GM20000 (cell line): Measurements from ENCODE around the gene MCOLN1.

ENCODE experiments used
- DNase-seq: peaks from one replicate; pipeline ENCODE4 v3.0.0; 2012; ENCODE audit warnings: low spot score
- TF ChIP-seq, protein P1 (sequence below): IDR thresholded peaks from 2 replicates; pipeline ENCODE4 v1.5.1; 2012; ENCODE audit warnings: mild to moderate bottlenecking, control low read depth; ENCODE audit errors: extremely low read depth, missing control alignments

MCOLN1 gene

DNA sequence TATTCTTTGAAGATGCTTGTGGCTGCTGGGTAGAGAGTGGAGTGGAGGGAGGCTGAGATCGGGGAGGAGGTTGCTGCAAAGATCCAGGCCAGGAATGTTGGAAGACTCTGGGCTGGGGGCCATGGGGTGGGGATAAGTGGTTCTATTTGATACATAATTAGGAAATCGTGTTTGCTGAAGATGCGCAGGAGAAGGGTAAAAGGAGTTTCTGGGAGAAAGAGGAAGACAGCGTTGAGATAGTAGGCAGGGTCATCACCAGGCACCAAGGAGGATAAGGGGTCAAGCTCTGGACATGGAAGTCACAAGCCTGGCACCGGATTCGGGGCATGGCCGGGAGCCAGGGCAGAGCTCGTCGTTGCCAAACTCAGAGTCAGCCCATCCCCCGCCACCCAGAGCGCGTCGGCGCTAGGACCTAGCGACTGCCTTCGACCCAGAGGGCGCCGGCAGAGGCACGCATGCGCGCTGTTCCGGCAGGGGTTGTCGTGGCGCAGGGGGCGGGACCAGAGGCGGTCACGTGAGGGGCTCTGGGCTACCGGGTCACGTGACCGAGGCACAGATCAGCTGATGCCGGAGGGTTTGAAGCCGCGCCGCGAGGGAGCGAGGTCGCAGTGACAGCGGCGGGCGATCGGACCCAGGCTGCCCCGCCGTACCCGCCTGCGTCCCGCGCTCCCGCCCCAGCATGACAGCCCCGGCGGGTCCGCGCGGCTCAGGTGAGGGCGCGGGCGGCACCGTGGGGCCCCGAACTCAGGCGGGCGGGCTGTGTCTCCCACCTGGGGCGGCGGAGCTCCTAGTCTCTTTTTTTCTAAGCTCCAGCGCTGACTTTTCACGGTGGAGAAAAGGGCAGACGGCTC is at the start of gene MCOLN1:
TSS of gene MCOLN1 (plus strand) at position 553 of the 851 bp plus-strand sequence. CDS start at position 680, 127 bp downstream.
- DNase-seq: peak; percentile 100
- TF ChIP-seq, protein P1, sequence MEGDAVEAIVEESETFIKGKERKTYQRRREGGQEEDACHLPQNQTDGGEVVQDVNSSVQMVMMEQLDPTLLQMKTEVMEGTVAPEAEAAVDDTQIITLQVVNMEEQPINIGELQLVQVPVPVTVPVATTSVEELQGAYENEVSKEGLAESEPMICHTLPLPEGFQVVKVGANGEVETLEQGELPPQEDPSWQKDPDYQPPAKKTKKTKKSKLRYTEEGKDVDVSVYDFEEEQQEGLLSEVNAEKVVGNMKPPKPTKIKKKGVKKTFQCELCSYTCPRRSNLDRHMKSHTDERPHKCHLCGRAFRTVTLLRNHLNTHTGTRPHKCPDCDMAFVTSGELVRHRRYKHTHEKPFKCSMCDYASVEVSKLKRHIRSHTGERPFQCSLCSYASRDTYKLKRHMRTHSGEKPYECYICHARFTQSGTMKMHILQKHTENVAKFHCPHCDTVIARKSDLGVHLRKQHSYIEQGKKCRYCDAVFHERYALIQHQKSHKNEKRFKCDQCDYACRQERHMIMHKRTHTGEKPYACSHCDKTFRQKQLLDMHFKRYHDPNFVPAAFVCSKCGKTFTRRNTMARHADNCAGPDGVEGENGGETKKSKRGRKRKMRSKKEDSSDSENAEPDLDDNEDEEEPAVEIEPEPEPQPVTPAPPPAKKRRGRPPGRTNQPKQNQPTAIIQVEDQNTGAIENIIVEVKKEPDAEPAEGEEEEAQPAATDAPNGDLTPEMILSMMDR: no peak

GRCh38 chr19:7475665-7476064 is 46.8 kb upstream of the MCOLN1 start:
- TF ChIP-seq, protein P1: no peak

DNA sequence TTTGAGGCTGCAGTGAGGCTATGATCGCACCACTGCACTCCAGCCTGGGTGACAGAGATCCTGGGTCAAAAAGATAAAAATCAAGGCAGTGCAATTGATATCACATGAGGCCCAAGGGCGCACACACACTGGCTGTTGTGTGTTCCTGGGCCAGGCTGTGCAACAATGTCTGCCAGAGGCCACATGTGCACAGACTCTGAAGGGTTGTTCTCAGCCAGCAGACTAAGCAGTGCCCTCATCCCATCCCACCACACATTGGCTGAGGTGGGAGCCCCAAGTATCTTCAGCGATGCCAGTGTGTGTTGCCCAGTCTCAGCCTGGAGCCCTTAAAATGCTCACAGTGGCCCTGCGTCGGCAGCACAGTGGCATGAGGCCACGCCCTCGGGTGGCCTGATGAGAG is 46.2 kb upstream of the MCOLN1 start:
- TF ChIP-seq, protein P1: no peak
- DNase-seq: no peak

More at GRCh38 chr19:7475665-7476064, 46.8 kb upstream of the MCOLN1 start:
- DNase-seq: no peak

DNA sequence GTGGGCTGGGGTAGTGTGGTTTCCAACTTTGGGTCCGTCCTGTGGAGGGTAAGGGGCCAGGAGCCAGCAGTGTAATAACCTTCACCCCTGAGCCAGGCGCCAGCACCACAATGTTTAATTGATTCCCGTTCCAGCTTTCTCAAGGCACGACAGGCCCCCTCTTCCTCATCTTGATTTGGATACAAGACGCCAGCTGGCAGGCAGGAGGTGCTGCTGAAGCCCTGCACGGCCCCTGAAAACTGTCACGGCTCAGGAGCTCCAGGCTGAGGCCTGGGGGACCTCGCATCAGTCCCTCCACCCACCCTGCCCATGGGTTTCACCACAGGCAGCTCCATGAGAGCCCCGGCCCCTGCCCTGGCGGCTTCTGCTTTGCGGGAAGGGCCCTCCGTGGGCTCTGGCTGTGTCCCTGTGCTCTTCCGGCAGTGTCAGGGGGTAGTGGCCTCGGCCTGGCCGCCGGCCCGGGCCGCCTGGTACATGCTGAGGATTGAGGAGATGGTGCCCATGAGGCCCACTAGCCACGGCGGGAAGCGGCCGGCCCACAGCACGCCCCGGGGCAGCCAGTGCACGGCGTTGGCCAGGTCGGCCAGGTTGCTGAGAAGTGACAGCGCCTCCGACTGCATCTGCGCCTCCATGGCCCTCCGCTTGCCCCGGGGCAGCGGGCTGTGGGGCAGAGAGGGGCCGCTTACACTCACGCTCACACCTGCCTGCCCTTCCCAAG is 45.5 kb upstream of the MCOLN1 start:
- TF ChIP-seq, protein P1: no peak
- no peak for DNase-seq

GRCh38 chr19:7477758-7478157 is 44.7 kb upstream of the MCOLN1 start:
- TF ChIP-seq, protein P1: no peak
- no peak for DNase-seq

DNA sequence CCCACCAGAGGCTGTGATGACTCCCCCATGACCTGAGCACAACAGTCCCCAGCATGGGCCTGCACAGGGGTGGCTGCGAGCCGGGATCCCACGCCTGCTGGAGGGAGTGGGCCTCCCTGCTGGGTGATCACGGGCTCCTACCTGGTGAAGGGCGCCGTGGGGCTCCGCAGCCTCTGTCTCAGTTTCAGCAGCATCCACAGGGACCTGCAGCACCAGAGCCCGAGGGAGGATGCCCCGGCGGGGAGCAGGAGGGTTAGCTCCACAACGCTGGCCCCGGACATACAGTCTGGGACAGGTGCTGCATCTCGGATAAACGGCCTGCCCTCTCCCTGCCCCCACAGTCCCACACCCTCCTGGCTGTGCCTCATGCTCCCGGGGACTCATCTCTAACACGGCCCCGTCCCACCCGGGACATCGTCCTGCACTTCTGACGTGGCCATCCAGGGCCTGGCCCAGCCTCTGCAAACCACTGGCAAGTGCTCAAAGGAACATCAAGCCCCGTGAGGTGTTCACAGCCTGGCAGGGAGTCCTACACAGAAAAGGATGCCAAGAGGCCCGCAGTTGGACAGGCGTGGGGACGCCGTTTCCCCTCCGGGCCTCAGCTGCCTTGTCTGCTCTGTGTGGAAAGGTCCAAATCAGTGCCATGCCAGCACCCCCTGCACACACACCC is 44.1 kb upstream of the MCOLN1 start:
- no peak for DNase-seq
- TF ChIP-seq, protein P1: no peak

DNA sequence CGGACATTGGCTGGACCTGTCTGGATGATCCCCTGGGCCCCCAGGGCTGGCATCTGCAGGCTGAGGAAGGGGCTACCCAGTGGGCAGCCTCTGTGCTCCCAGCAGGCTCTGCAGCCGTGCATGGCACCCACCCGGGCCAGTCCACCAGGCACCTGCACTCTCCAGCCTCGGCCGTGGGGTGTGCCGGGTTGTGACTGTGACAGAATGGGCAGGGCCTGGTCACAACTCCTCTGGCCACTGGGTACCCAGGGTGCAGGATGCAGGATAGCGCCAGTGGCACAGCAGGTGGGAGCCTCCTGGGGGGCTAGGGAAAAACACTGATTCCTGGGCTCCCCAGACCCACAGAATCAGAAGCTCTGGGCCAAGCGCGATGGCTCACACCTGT is 43.6 kb upstream of the MCOLN1 start:
- TF ChIP-seq, protein P1: no peak
- DNase-seq: no peak
